Measurements from ENCODE around the gene CYP4F12.

DNA sequence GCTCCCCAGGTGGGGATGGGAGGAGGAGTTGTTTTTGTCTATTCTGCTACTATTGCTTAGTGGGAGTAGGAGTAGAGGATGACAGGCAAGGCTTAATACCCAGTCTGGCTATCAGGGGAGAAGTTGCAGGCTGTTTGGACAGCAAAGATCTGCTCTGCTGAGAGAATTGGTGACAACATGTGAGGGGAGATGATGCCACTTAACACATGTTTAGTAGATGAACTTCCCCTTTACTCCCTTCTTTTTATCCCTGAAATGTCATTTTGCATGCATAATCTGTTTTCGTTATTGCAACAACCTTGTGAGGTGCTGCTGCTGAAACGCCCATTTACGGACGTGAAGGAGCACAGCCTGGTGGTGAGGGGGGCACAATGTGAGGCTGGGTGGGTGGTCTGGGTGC is 3.0 kb upstream of the CYP4F12 start:
- TF ChIP-seq GABPA (IDR thresholded peaks at IDR 0.05; ENCODE audit: low read depth) (no peak), CTCF (IDR thresholded peaks at IDR 0.05; ENCODE audit: insufficient read depth, low read length) (no peak), POLR2AphosphoS5 (IDR thresholded peaks at IDR 0.05; ENCODE audit: low read depth) (no peak), REST (IDR thresholded peaks at IDR 0.05; ENCODE audit: insufficient replicate concordance, low read depth) (no peak)
